Astrocyte (in vitro differentiated cells and primary cell): ENCODE measurements around the gene CELSR3. TPM values are rescaled to one million over a fixed set of nuclear protein-coding genes. Genes with fewer than 3 reads are reported as not detected.

Source experiments
- DNase-seq: peaks from one replicate; pipeline ENCODE4 v3.0.0-alpha.2; 2010; ENCODE audit warnings: low read depth
- FAIRE-seq: peaks from 2 replicates; lab custom pipeline; 2011; peaks lifted over from hg19 to GRCh38; lab: Jason Lieb, UNC
- H2AFZ ChIP-seq: 2 replicates; pipeline ENCODE4 v1.6.0; 2012; ENCODE audit warnings: low read depth, low read length, inconsistent platforms
- H3K27ac ChIP-seq: 2 replicates; pipeline ENCODE4 v1.5.1; 2011; ENCODE audit warnings: low read depth, low read length, inconsistent platforms
- H3K27me3 ChIP-seq: 2 replicates; pipeline ENCODE4 v1.6.0; 2011; ENCODE audit warnings: low read length, inconsistent platforms; ENCODE audit not compliant: insufficient read depth
- H3K36me3 ChIP-seq: 2 replicates; pipeline ENCODE4 v1.5.1; 2011; ENCODE audit warnings: low read length, inconsistent platforms; ENCODE audit not compliant: insufficient read depth
- H3K4me1 ChIP-seq: 2 replicates; pipeline ENCODE4 v1.5.1; 2011; ENCODE audit warnings: low read length, inconsistent platforms; ENCODE audit not compliant: insufficient read depth
- H3K4me2 ChIP-seq: 2 replicates; pipeline ENCODE4 v1.6.0; 2012; ENCODE audit warnings: low read length, inconsistent platforms
- H3K4me3 ChIP-seq: 2 replicates; pipeline ENCODE4 v1.5.1; 2011; ENCODE audit warnings: low read depth, mild to moderate bottlenecking, low read length, inconsistent platforms; ENCODE audit not compliant: insufficient read depth
- H3K79me2 ChIP-seq: 2 replicates; pipeline ENCODE4 v1.6.0; 2012; ENCODE audit warnings: mild to moderate bottlenecking, low read length, inconsistent platforms; ENCODE audit not compliant: insufficient read depth
- H3K9ac ChIP-seq: 2 replicates; pipeline ENCODE4 v1.6.0; 2012; ENCODE audit warnings: mild to moderate bottlenecking, low read length, inconsistent platforms
- H3K9me3 ChIP-seq: 2 replicates; pipeline ENCODE4 v1.5.1; 2012; ENCODE audit warnings: low read depth, mild to moderate bottlenecking, low read length, inconsistent platforms; ENCODE audit not compliant: insufficient read depth
- H4K20me1 ChIP-seq: 2 replicates; pipeline ENCODE4 v1.6.0; 2012; ENCODE audit warnings: low read length, inconsistent platforms; ENCODE audit not compliant: insufficient read depth
- H3K27ac Mint-ChIP-seq: one replicate; pipeline ENCODE4 v1.8.0; 2021; ENCODE audit warnings: mild to moderate bottlenecking, mixed read lengths; ENCODE audit not compliant: unreplicated experiment
- H3K27me3 Mint-ChIP-seq: one replicate; pipeline ENCODE4 v1.8.0; 2021; ENCODE audit warnings: low read depth, mixed read lengths; ENCODE audit not compliant: unreplicated experiment
- H3K36me3 Mint-ChIP-seq: one replicate; pipeline ENCODE4 v1.8.0; 2021; ENCODE audit warnings: low read depth, mixed read lengths; ENCODE audit not compliant: unreplicated experiment
- H3K4me1 Mint-ChIP-seq: one replicate; pipeline ENCODE4 v1.8.0; 2021; ENCODE audit warnings: low read depth, mixed read lengths; ENCODE audit not compliant: unreplicated experiment
- H3K4me3 Mint-ChIP-seq: one replicate; pipeline ENCODE4 v1.8.0; 2021; ENCODE audit warnings: mild to moderate bottlenecking, moderate library complexity, mixed read lengths; ENCODE audit not compliant: unreplicated experiment
- H3K9me3 Mint-ChIP-seq: one replicate; pipeline ENCODE4 v1.8.0; 2021; ENCODE audit warnings: mild to moderate bottlenecking, mixed read lengths; ENCODE audit not compliant: unreplicated experiment
- EZH2 ChIP-seq: IDR thresholded peaks from 2 replicates; pipeline ENCODE4 v1.6.1; 2012; ENCODE audit warnings: mild to moderate bottlenecking, low read length, inconsistent platforms; ENCODE audit not compliant: insufficient read depth
- total RNA-seq: library from RNA; stranded (reverse); gene quantifications from 2 replicates; pipeline ENCODE4 v1.2.1, GENCODE V29; 2021
- TF ChIP-seq, protein P1 (sequence below): IDR thresholded peaks from 2 replicates; pipeline ENCODE4 v1.5.1; 2011; ENCODE audit warnings: low read depth, mild to moderate bottlenecking, inconsistent platforms, low read length, moderate library complexity; ENCODE audit not compliant: insufficient read depth

CELSR3 gene
- total RNA-seq, 1 donor from 2014 or later: 8.6 TPM

DNA sequence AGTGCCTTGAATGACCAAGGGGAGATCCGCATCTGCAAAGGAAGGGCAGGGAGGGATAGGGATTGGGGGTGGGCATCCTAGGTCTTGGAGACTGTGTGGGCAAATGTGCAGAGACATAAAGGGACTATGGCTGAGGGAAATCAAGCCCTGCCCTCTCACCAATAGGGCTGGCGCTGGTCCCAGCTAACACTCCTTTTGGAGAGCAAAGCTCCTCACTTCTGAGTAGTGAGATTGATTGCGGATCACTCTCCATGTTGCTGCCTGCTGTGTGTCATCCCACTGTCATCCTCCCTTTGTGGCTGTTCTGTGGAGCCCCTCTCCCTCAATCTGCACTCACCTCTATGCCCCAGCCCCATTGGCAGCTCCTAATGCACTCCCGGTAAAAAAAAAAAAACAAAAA lies 2.2 kb upstream of the CELSR3 start:
- Mint-ChIP-seq H3K4me3 (no peak overlapping the region), H3K27ac (no peak overlapping the region), H3K9me3 (peaks cover under 1% of the 10 kb centered on the region), H3K36me3 (peaks cover 12% of the 10 kb centered on the region), H3K27me3 (no peaks in the 10 kb centered on the region), H3K4me1 (peaks cover 2% of the 10 kb centered on the region)
- Histone ChIP-seq H2AFZ (no peak overlapping the region), H3K9ac (no peak overlapping the region), H3K79me2 (no peaks in the 10 kb centered on the region), H3K9me3 (peaks cover 5% of the 10 kb centered on the region), H3K4me1 (peaks cover 15% of the 10 kb centered on the region), H3K36me3 (no peaks in the 10 kb centered on the region), H3K27me3 (no peaks in the 10 kb centered on the region), H4K20me1 (peaks cover 4% of the 10 kb centered on the region), H3K4me2 (no peak overlapping the region), H3K4me3 (no peak overlapping the region), H3K27ac (no peak overlapping the region)
- FAIRE-seq: no peak
- TF ChIP-seq EZH2: no peak
- TF ChIP-seq, protein P1, sequence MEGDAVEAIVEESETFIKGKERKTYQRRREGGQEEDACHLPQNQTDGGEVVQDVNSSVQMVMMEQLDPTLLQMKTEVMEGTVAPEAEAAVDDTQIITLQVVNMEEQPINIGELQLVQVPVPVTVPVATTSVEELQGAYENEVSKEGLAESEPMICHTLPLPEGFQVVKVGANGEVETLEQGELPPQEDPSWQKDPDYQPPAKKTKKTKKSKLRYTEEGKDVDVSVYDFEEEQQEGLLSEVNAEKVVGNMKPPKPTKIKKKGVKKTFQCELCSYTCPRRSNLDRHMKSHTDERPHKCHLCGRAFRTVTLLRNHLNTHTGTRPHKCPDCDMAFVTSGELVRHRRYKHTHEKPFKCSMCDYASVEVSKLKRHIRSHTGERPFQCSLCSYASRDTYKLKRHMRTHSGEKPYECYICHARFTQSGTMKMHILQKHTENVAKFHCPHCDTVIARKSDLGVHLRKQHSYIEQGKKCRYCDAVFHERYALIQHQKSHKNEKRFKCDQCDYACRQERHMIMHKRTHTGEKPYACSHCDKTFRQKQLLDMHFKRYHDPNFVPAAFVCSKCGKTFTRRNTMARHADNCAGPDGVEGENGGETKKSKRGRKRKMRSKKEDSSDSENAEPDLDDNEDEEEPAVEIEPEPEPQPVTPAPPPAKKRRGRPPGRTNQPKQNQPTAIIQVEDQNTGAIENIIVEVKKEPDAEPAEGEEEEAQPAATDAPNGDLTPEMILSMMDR: no peak
- DNase-seq: no peak

DNA sequence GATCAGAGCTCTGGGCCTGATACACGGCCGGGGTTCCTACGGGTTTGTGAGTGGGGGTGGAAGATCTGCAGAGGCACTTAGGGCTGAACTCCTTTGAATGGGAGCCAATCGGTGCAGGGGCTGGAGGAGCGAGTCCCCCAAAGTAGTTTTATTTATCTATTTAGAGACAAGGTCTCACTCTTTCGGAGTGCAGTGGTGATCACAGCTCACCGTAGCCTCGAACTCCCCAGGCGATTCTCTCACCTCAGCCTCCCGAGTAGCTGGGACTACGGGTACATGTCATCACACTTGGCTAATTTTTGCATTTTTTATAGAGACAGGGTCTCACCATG lies 1.6 kb upstream of the CELSR3 start:
- H3K4me3 Mint-ChIP-seq: peak overlapping the region; percentile 93
- Histone ChIP-seq H3K27me3 (no peaks in the 10 kb centered on the region), H3K4me1 (peaks cover 15% of the 10 kb centered on the region), H2AFZ (no peak overlapping the region), H3K36me3 (no peaks in the 10 kb centered on the region), H3K9me3 (peaks cover 5% of the 10 kb centered on the region), H3K9ac (no peak overlapping the region), H3K4me2 (peak overlapping the region; percentile 97), H3K27ac (no peak overlapping the region), H3K4me3 (no peak overlapping the region), H4K20me1 (peaks cover 4% of the 10 kb centered on the region), H3K79me2 (no peaks in the 10 kb centered on the region)
- no peak for FAIRE-seq
- H3K9me3 Mint-ChIP-seq: peaks cover 4% of the 10 kb centered on the region
- H3K27ac Mint-ChIP-seq: peak overlapping the region; percentile 100
- no peak for TF ChIP-seq EZH2
- TF ChIP-seq, protein P1: no peak
- no peak for DNase-seq
- no peaks in the 10 kb centered on the region for H3K27me3 Mint-ChIP-seq
- peaks cover 16% of the 10 kb centered on the region for H3K36me3 Mint-ChIP-seq
- peaks cover 2% of the 10 kb centered on the region for H3K4me1 Mint-ChIP-seq

DNA sequence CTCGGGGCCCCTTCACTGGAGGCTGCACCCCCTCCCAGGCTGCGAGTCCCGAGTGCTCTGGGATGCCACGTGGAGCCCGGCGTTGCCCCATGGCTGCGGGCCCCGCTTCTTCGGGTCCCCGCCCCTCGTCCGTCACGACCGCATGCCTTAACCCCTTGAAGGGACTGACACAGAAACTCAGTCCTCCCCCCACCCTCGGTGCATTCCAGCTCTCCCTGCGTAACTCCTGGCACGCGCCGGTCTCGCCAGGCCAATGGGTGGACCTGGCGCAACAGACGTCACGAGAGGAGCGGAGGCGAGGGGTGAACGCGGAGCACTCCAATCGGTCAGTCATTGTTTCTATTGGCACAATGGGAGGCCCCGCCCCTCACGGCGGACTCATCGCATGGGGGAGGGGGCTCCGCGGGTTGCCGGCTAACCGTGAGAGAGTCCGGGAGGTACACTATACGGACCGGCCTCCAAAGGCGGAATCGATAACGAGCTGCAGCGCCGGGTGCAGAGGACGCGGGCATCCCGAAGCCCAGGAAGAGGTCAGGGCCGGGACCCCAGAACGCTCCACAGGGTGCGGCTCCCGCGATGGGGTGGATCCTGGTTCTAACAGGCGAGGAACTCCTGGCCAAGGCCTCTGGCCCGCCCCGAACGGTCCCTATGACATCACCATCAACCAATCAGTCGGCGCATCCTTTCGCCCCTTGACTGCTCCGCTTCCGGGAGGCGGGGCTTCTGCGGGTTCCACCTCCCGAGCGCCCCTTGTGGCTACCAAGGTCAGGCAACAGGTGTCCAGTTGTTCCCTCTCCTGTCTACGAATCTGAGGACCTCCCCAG lies 1.0 kb upstream of the CELSR3 start:
- peaks cover 22% of the 10 kb centered on the region for H3K36me3 Mint-ChIP-seq

More for the DNA sequence above, 1.0 kb upstream of the CELSR3 start:
- Histone ChIP-seq H3K4me2 (peak overlapping the region; percentile 97), H3K36me3 (no peaks in the 10 kb centered on the region), H3K4me1 (peaks cover 15% of the 10 kb centered on the region), H3K27ac (peak overlapping the region; percentile 95), H3K79me2 (no peaks in the 10 kb centered on the region), H3K9ac (peak overlapping the region; percentile 90), H4K20me1 (peaks cover 4% of the 10 kb centered on the region), H3K9me3 (peaks cover 5% of the 10 kb centered on the region), H2AFZ (peak overlapping the region; percentile 89), H3K27me3 (no peaks in the 10 kb centered on the region), H3K4me3 (peak overlapping the region; percentile 61)
- peaks cover 2% of the 10 kb centered on the region for H3K4me1 Mint-ChIP-seq
- peak overlapping the region; percentile 100 for H3K27ac Mint-ChIP-seq
- H3K27me3 Mint-ChIP-seq: no peaks in the 10 kb centered on the region
- TF ChIP-seq EZH2: no peak
- TF ChIP-seq, protein P1: peak; percentile 67
- peak overlapping the region; percentile 93 for H3K4me3 Mint-ChIP-seq
- peaks cover 9% of the 10 kb centered on the region for H3K9me3 Mint-ChIP-seq
- DNase-seq (peak; percentile 97), FAIRE-seq (peak; percentile 67)
